Kidney (tissue), 14 donors: ENCODE results near the gene PRR4. TPM values are rescaled to one million over a fixed set of nuclear protein-coding genes. Genes with fewer than 3 reads are reported as not detected.

Experiments
- DNase-seq, 5 donors: peaks; one replicate each; pipeline ENCODE4 v3.0.0-alpha.2; 2013 to 2020
- FAIRE-seq: peaks from 2 replicates; lab custom pipeline; 2012; peaks lifted over from hg19 to GRCh38; lab: Jason Lieb, UNC
- H3K27ac ChIP-seq, 2 donors: one replicate each; pipeline ENCODE4 v1.7.0; 2013; ENCODE audit warnings: low read depth in 2 of 2, low read length in 2 of 2, inconsistent platforms in 1 of 2
- H3K27me3 ChIP-seq: one replicate; pipeline ENCODE4 v1.7.1; 2013; ENCODE audit warnings: low read length, inconsistent platforms; ENCODE audit not compliant: control insufficient read depth, insufficient read depth
- H3K36me3 ChIP-seq, 3 donors: one replicate each; pipeline versions ENCODE4 v1.7.0 to v1.7.1; 2013; ENCODE audit warnings: low read length in 3 of 3, control low read depth in 1 of 3, inconsistent platforms in 1 of 3; ENCODE audit not compliant: insufficient read depth in 3 of 3, control insufficient read depth in 2 of 3
- H3K4me1 ChIP-seq, 3 donors: one replicate each; pipeline versions ENCODE4 v1.7.0 to v1.7.1; 2013; ENCODE audit warnings: low read length in 3 of 3, inconsistent platforms in 1 of 3, low read depth in 1 of 3; ENCODE audit not compliant: control insufficient read depth in 2 of 3, insufficient read depth in 2 of 3
- H3K4me3 ChIP-seq, 3 donors: one replicate each; pipeline versions ENCODE4 v1.7.0 to v1.8.1; 2013; ENCODE audit warnings: low read length in 3 of 3, control low read depth in 1 of 3, inconsistent platforms in 1 of 3
- H3K9ac ChIP-seq, 3 donors: one replicate each; pipeline versions ENCODE4 v1.7.0 to v1.7.1; 2013; ENCODE audit warnings: low read length in 3 of 3, control low read depth in 1 of 3, inconsistent platforms in 1 of 3
- H3K9me3 ChIP-seq, 3 donors: one replicate each; pipeline versions ENCODE4 v1.7.0 to v1.7.1; 2013; ENCODE audit warnings: low read length in 3 of 3, control low read depth in 1 of 3, inconsistent platforms in 1 of 3; ENCODE audit not compliant: control insufficient read depth in 2 of 3, insufficient read depth in 1 of 3
- CTCF ChIP-seq: IDR thresholded peaks from 3 replicates; pipeline ENCODE4 v1.5.1; 2012; ENCODE audit warnings: mild to moderate bottlenecking, moderate library complexity, borderline replicate concordance; ENCODE audit not compliant: insufficient read depth; ENCODE audit errors: extremely low read depth
- intact Hi-C: fragments of 100-400 bp; cut with DNase I; formaldehyde crosslinking; loops from one replicate; pipeline ENCODE4 v1.11.1; 2022
- polyA plus RNA-seq: library from polyadenylated mRNA; stranded (reverse); fragments of 350-450 nt; fragmentation: Illumina TruSeq; extraction: RNeasy Lipid Tissue Mini Kit (QIAGEN cat#74804); gene quantifications from one replicate; pipeline ENCODE4 v1.2.3, GENCODE V29; 2014; ENCODE audit warnings: low read depth, low replicate concordance; ENCODE audit not compliant: insufficient read depth
- total RNA-seq: library from RNA; stranded (reverse); fragmentation: NEBNext Ultra II Directional; extraction: Animal tissue kit (Norgen Biotek cat#: 25700); gene quantifications from one replicate; pipeline ENCODE4 v1.2.1, GENCODE V29; 2021
- donor health status: control.
- donor health status: control.
- donor health status: control.
- donor health status: control.
- donor health status: control.
- donor health status: DM: yes; HTN: yes; CAD: no.
- donor health status: Normal renal cell carcinoma (clear cell type).

PRR4 gene
- total and polyA plus RNA-seq, 2 donors from 2014 or later = 1.8 to 3.2 TPM

GRCh38 chr12:10810068-10810467 lies 39.2 kb downstream of the PRR4 start, which contains the start of gene TAS2R9:
TSS of gene TAS2R9 (minus strand) at chr12:10810168. CDS start at chr12:10810075, 93 bp downstream.
- no peak for DNase-seq
- no peak for FAIRE-seq
- Histone ChIP-seq H3K4me1 (no peaks in the 10 kb centered on the region), H3K9ac (no peak within 1 kb of the TSS), H3K36me3 (no peaks in the 10 kb centered on the region), H3K27me3 (no peaks in the 10 kb centered on the region), H3K9me3 (no peaks in the 10 kb centered on the region), H3K27ac (no peak within 1 kb of the TSS), H3K4me3 (no peak within 1 kb of the TSS)
- no peak for TF ChIP-seq CTCF
- intact Hi-C loops = no loop called here

- Histone ChIP-seq H3K9me3 (no peaks in the 10 kb centered on the region), H3K4me3 (no peak within 1 kb of the TSS), H3K9ac (no peak within 1 kb of the TSS), H3K27me3 (no peaks in the 10 kb centered on the region), H3K4me1 (no peaks in the 10 kb centered on the region), H3K36me3 (no peaks in the 10 kb centered on the region), H3K27ac (no peak within 1 kb of the TSS)
- FAIRE-seq = no peak
- intact Hi-C loops = no loop called here
- no peak for DNase-seq
- TF ChIP-seq CTCF = no peak
Measured at GRCh38 chr12:10807186-10807585, 42.1 kb downstream of the PRR4 start, which contains the start of gene TAS2R8. TSS of gene TAS2R8 (minus strand) at chr12:10807286. CDS start at chr12:10806980, 306 bp downstream.

GRCh38 chr12:10802587-10802986 lies 46.7 kb downstream of the PRR4 start, which contains the start of gene TAS2R7:
TSS of gene TAS2R7 (minus strand) at chr12:10802627. CDS start at chr12:10802570, 57 bp downstream.
- TF ChIP-seq CTCF = no peak
- Histone ChIP-seq H3K4me1 (no peaks in the 10 kb centered on the region), H3K9me3 (no peaks in the 10 kb centered on the region), H3K27ac (no peak within 1 kb of the TSS), H3K27me3 (no peaks in the 10 kb centered on the region), H3K4me3 (no peak within 1 kb of the TSS), H3K9ac (no peak within 1 kb of the TSS), H3K36me3 (no peaks in the 10 kb centered on the region)
- intact Hi-C loops = no loop called here
- FAIRE-seq (no peak), DNase-seq (no peak)

- Histone ChIP-seq H3K9me3 (no peaks in the 10 kb centered on the region), H3K27ac (no peak overlapping the region), H3K27me3 (no peaks in the 10 kb centered on the region), H3K4me1 (no peaks in the 10 kb centered on the region), H3K4me3 (no peak overlapping the region), H3K9ac (no peak overlapping the region), H3K36me3 (no peaks in the 10 kb centered on the region)
- TF ChIP-seq CTCF = no peak
- intact Hi-C loops = no loop called here
- DNase-seq (no peak), FAIRE-seq (no peak)
Measured at GRCh38 chr12:10801741-10802140, 47.5 kb downstream of the PRR4 start.
